ENCODE data around the gene DST.

DNA sequence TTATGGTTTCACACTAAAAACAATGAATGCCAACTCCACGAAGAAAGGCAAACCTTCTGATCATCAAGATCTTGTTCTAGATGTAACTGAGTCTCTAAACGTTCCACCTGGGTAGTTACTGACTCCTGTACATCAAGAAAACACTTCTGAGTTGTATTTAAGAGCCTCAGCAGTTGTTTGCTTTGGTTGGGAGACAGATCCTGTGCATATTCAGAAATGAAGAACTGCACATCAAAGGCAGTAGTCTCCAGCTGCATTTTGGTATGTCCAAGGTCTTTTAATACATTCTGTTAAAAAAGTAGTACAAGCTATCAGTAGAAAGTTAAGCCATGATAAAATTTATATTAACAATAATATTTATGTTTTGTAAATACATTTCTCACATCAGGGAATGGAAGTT is 41.3 kb downstream of the DST start:
- TF ChIP-seq, protein P1, sequence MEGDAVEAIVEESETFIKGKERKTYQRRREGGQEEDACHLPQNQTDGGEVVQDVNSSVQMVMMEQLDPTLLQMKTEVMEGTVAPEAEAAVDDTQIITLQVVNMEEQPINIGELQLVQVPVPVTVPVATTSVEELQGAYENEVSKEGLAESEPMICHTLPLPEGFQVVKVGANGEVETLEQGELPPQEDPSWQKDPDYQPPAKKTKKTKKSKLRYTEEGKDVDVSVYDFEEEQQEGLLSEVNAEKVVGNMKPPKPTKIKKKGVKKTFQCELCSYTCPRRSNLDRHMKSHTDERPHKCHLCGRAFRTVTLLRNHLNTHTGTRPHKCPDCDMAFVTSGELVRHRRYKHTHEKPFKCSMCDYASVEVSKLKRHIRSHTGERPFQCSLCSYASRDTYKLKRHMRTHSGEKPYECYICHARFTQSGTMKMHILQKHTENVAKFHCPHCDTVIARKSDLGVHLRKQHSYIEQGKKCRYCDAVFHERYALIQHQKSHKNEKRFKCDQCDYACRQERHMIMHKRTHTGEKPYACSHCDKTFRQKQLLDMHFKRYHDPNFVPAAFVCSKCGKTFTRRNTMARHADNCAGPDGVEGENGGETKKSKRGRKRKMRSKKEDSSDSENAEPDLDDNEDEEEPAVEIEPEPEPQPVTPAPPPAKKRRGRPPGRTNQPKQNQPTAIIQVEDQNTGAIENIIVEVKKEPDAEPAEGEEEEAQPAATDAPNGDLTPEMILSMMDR (IDR thresholded peaks at IDR 0.05) = no peak
- TF ChIP-seq POLR2AphosphoS5 (IDR thresholded peaks at IDR 0.05) (no peak), EP300 (IDR thresholded peaks at IDR 0.05) (no peak)
